Muscle of arm (tissue), 14 donors: Measurements from ENCODE around the gene MMRN1. TPM values are rescaled to one million over a fixed set of nuclear protein-coding genes. Genes with fewer than 3 reads are reported as not detected.

Experiments used
- DNase-seq: peaks from one replicate; pipeline ENCODE4 v3.0.0-alpha.2; 2013
- long read RNA-seq, 11 donors: transcript quantifications; one replicate each; lab custom pipeline, GENCODE V29; 2026
- polyA plus RNA-seq, 12 donors: library from polyadenylated mRNA; unstranded; fragments of 120-200 nt; gene quantifications; one replicate each; pipeline ENCODE4 v1.2.1, GENCODE V29; 2013; ENCODE audit not compliant: insufficient read length in 12 of 12

Gene MMRN1, protein sequence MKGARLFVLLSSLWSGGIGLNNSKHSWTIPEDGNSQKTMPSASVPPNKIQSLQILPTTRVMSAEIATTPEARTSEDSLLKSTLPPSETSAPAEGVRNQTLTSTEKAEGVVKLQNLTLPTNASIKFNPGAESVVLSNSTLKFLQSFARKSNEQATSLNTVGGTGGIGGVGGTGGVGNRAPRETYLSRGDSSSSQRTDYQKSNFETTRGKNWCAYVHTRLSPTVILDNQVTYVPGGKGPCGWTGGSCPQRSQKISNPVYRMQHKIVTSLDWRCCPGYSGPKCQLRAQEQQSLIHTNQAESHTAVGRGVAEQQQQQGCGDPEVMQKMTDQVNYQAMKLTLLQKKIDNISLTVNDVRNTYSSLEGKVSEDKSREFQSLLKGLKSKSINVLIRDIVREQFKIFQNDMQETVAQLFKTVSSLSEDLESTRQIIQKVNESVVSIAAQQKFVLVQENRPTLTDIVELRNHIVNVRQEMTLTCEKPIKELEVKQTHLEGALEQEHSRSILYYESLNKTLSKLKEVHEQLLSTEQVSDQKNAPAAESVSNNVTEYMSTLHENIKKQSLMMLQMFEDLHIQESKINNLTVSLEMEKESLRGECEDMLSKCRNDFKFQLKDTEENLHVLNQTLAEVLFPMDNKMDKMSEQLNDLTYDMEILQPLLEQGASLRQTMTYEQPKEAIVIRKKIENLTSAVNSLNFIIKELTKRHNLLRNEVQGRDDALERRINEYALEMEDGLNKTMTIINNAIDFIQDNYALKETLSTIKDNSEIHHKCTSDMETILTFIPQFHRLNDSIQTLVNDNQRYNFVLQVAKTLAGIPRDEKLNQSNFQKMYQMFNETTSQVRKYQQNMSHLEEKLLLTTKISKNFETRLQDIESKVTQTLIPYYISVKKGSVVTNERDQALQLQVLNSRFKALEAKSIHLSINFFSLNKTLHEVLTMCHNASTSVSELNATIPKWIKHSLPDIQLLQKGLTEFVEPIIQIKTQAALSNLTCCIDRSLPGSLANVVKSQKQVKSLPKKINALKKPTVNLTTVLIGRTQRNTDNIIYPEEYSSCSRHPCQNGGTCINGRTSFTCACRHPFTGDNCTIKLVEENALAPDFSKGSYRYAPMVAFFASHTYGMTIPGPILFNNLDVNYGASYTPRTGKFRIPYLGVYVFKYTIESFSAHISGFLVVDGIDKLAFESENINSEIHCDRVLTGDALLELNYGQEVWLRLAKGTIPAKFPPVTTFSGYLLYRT
- 10 to 100 TPM in 4 of 12 donors, 1 to 10 TPM in 7, not detected in 1; 3.4 to 51.4 (median 7.5) TPM for polyA plus RNA-seq
- long read RNA-seq, donor 1, partial matches to known transcripts, result 0 of 1 reads
- long read RNA-seq, donor 1, other reads (novel, unspliced or antisense), result 0 of 1 reads
- long read RNA-seq, donor 2, full-length matches to known transcripts, result 1 of 1 reads
- long read RNA-seq, donor 2, partial matches to known transcripts, result 0 of 1 reads
- long read RNA-seq, donor 2, other reads (novel, unspliced or antisense), result 0 of 1 reads
- long read RNA-seq, donor 3, result 0 reads
- long read RNA-seq, donor 4, result 0 reads
- long read RNA-seq, donor 5, partial matches to known transcripts, result 0 of 1 reads
- long read RNA-seq, donor 5, other reads (novel, unspliced or antisense), result 0 of 1 reads
- long read RNA-seq, donor 6, result 0 reads
- long read RNA-seq, donor 7, result 0 reads
- long read RNA-seq, donor 8, partial matches to known transcripts, result 0 of 1 reads
- long read RNA-seq, donor 8, other reads (novel, unspliced or antisense), result 0 of 1 reads
- long read RNA-seq, donor 9, partial matches to known transcripts, result 6 of 6 reads
- long read RNA-seq, donor 9, other reads (novel, unspliced or antisense), result 0 of 6 reads
- long read RNA-seq, donor 10, partial matches to known transcripts, result 0 of 1 reads
- long read RNA-seq, donor 10, other reads (novel, unspliced or antisense), result 0 of 1 reads
- long read RNA-seq, donor 11, result 0 reads

DNA sequence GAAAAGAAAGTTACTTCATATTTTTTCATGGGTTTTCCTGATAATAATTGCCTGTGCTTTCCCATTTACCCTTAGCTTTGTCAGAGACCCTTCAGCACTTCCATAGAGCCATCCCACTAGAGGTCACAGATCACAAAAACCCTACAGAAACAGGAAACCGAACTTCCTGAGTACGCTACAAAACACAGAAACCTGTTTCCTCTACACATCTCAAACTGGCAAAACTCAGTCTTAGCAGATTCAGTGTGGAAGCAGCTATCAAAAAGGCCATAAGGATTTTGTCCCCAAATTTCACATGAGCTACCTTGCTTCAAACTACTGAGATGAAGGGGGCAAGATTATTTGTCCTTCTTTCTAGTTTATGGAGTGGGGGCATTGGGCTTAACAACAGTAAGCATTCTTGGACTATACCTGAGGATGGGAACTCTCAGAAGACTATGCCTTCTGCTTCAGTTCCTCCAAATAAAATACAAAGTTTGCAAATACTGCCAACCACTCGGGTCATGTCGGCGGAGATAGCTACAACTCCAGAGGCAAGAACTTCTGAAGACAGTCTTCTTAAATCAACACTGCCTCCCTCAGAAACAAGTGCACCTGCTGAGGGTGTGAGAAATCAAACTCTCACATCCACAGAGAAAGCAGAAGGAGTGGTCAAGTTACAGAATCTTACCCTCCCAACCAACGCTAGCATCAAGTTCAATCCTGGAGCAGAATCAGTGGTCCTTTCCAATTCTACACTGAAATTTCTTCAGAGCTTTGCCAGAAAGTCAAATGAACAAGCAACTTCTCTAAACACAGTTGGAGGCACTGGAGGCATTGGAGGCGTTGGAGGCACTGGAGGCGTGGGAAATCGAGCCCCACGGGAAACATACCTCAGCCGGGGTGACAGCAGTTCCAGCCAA lies at the start of gene MMRN1:
Gene MMRN1, plus strand, starts transcription at position 206 of the 902 bp plus-strand sequence. Its CDS starts 118 bp downstream, at position 324.
- DNase-seq, result no peak

DNA sequence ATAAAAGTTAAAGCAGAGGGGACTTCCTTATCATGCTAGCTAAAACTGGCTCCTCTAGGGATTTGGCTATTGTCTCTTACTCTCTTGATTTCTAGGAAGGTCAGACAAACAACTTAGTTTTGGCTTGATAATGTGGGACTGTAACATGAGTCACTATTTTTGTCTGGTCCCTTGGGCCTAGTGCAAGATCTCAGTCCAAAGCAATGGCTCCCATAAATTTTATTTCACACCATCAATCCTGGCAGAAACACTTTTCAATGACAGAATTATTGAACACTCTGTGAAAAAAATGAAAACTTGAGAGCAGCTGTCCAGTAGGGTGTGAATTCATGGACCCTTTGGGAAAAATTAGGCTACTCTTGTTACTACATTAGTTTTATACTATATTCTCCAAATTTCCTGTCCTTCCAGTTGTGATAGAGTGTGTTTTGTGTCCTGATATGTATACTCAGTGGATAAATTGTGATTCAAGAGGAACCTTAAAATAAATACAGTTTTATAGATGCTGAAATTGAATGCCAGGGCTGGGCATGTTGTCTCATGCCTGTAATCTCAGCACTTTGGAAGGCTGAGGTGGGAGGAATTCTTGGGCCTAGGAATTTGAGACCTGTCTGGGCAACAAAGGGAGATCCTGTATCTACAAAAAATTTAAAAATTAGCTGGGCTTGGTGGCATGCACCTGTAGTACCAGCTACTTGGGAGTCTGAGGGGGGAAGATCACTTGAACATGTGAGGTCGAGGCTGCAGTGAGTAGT lies 46.9 kb upstream of the MMRN1 start:
- DNase-seq, result no peak

DNA sequence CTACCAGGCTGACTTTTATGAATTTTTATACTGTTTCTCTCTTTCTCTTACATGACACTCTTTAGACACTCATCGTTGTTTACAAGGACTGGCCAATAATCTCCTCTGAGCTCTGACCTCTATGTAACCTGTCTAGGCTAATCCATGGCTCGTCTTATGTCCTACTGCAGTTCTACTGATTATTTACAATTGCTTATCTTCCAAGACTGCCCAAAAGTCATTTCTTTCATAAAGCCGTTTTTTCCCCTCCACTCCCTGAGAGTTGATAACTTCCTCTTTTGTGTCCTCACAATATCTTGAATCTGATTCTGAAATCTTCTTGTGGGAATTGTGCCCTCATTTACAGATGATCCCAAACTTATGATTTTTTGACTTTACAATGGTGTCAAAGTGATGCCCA lies 39.4 kb upstream of the MMRN1 start:
- DNase-seq, result no peak

DNA sequence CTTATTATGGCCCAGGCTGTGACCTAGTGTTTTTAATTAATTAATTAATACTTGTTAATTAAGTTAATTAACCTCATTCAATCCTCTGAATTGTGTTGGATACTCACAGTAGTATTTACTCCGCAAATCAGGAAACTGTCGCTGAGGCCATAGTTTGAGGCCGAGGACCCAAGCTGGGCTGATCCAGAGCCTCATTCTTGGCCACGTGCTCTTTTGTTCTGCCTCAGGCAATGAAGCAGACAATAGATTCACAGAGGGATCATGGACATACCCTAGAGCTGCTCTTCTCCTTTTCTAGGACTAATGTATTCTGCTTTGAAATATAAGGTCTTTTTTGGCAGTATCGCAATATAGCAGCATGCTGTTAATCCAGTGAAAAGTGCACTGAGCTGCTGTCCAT lies 33.7 kb upstream of the MMRN1 start:
- DNase-seq, result no peak

DNA sequence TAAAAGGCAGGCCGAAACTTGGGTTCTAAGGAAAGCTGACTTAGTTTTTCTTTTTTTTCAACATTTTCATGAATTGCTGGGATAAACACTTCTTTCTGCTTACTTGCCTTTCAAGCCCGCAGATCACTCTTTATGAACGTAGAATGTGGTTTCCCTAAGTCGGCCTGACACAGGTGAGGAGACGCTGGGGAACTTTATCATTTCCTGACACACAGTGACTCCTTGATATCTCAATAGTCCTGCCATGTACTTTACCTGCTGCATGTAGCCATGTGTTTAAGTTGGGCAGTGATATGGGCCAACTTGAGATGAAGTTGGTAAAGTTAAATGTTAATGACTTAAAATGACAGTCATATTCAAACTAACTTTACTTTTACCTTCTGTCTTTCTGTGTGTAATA lies 31.1 kb upstream of the MMRN1 start:
- no peak for DNase-seq

DNA sequence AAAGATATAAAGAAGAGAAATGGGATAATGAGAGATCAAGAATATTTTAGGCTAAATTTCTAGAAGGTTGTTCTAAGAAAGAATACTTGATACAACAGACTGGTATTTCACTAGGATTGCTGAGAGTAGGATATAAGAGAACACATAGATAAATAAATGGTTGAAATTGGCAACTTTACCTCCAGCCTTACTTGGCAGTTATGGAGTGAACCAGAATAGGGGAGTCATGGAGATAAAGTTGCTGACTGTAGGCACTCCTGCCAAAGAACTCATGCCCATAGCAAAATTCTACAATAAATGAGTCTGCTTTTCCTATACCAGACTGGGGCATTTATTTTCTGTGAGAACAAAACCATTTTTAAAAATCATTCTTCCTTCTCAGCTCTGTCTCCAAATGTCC lies 26.4 kb upstream of the MMRN1 start:
- DNase-seq, result no peak

DNA sequence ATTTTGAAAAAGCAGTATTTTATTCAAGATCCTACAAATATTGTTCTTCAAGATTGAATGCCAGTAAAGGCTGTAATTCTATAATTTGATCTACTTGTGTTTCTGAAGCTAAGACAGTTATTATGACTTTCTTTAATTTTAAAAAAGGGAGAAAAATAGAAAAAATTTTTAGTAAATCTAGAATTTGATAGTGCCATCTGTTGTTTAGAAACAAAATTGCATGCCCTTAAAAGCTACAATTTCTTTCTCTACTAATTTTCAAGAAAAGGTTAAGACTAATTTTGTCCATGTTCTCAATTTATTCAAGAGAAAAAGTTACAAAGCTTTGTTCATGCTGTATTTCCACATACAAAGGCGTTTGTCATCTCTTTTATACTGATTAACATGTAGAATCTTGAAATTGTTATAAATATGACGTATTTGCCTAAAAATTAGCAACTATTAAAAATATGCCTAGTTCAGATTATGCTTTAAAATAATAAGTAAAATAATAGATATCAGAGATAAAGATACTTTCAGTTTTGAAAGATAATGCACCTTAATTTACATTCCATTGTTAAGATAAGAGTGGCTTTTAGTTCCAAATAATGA lies 25.6 kb upstream of the MMRN1 start:
- no peak for DNase-seq

DNA sequence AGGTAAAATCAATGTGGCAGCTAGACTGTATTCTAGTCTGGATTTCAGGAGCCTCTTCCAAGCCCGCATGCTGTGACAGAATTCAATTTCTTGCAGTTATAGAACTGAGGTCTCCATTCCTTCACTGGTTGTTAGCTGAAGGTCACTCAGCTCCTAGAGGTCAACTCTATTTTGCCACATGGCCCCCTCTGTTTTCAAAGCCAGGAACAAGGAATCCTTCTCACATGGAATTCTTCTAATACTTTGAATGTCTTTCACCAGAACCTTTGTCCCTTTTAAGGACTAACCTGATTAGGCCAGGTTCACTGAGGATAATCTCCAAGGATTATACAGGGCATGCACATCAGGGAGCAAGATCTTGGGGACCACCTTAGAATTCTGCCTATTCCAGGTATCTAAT lies 23.4 kb upstream of the MMRN1 start:
- DNase-seq, result no peak

DNA sequence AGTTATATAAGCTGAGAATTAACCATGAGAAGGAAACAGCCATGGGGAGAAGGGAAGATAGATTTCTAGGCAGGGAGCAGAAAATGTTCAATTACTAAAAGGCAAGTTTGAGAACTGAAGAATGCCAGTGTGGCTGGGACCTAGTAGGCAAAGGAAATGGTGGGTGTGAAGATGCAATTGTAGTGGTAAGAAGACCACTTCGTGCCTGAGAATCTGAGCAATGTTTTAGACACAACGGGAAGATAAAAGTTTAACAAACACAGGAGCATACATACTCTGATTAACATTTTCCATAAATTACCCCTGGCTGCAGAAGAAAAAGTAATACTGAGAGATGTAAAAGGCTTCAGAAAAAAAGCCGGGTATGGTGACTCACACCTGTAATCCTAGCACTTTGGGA lies 18.1 kb upstream of the MMRN1 start:
- DNase-seq, result no peak

DNA sequence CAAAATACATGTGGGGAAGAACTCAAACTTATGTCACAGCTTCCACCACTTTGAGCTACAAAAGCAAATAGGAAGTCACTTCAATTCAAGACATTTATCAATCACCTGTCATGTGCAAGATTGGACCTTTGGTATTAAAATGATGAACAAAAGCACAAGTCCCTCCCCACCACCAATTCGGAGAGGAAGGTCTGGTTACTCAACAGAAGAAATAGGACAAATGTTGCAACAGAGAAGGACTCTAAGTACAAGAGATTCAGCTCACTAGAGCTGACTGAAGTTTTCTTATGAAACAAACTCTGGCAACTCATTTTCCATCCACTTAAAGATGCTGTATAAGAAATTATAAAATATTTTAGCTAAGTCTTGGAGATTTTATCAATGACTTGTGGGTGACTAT lies 16.0 kb upstream of the MMRN1 start:
- DNase-seq, result no peak

DNA sequence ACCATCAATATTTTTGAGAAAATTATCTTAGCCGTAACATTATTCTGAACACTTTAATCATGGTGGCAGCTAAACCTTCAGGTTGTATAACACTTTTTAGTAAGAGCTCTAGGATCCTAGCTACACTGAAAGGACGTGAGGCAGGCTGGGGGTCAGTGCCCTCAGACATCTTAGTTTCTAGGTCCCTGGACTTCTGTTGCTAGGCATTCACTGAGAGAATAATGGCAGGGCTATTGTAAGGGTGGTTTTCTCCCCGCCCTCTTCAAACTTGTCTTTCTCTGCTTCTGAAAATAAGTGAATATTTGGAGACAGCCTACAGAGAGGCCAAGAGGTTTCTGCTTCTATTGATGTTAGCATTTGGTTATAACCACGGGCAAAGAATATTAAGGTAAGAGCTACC lies 15.4 kb upstream of the MMRN1 start:
- no peak for DNase-seq

DNA sequence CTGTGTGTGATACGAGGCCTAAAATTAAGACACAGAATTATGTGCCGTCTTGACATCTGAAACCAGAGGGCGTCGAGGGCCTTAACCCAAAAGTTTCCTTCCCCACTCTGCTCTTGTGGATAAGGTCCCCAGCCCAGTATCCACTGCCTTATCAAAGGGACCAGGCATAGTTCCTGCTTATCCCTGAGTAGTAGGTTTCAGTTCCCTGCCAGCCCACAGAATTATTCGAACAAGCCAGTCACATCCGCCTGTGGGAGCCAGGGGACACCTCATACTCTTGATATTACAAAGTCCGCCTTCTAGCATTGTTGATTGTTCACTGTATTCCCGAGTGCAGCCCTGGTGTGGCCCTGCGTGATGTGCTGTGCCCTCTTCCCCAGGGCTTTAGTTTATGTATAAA lies 5.4 kb upstream of the MMRN1 start:
- DNase-seq, result no peak

DNA sequence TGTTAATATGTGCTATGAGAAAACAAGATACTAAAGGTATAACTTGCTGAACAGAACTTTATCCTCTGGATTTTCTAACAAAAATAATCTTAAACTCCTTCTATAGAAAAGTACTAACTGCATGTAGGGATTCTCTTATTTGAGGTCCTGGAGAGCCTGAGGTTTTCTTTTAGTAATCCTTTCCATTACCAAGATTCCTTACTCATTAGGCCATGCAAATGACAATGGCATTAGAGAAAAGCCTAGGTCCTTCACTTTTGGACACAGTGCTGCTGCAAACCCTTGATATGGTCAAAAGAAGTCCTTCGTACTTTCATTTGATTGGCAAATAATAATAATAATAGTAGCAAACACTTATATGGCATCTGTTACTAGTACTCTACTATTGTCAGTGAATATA lies 3.2 kb downstream of the MMRN1 start:
- no peak for DNase-seq

DNA sequence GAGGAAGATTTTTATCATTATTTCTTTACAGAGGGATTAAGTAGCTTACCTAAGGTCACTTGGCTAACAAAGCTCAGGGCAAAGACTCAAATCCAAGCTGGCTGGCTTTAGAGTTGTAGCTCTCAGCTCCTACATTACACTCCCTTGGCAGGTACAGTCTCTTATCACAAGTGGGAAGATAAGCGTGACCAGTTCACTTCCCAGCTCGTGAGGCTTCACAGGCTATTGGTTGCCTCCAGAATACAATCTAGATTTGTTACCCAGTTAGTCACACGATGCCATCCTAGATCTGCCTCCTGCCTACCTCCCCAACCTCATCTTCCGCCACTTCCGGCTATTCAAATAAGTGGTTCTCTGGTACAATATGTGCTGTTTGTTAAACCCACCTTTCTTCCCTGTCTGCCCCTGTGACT lies 3.7 kb downstream of the MMRN1 start:
- no peak for DNase-seq

DNA sequence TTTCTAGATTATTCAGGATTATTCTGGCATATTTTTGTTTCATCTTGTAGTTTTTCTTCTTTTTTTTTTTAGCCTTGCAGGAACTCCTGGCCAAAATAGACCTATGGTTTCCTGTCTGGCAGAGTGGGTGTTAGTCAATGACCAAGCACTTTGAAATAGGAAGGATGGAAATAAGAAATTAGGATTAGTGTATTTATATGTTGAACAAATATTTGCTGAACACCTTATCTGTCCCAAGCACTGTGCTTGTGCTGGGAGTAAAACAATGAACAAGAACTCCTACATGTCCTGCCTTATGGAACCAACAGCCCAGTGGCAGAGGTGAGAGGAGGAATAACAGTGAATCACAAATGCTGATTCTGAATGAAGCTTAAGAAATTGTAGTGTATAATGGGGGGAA lies 4.5 kb downstream of the MMRN1 start:
- no peak for DNase-seq

DNA sequence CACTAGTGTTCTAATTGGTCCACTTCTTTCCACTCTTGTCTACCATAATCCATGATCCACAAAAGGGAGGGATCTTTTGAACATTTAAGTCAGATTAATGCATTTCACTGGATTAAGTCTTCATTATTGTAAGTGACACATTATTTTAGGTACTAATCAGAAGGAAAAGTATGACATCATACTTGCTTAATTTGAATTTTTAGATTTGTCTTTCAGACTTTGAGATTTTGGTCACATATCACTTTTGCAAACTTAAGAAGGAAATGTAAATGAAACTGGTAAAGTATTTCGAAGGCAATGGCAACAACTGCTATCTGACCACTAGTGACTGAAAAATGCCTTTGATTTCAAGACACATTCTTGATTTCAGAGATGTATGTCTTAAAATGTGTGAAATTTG lies 5.2 kb downstream of the MMRN1 start:
- no peak for DNase-seq

DNA sequence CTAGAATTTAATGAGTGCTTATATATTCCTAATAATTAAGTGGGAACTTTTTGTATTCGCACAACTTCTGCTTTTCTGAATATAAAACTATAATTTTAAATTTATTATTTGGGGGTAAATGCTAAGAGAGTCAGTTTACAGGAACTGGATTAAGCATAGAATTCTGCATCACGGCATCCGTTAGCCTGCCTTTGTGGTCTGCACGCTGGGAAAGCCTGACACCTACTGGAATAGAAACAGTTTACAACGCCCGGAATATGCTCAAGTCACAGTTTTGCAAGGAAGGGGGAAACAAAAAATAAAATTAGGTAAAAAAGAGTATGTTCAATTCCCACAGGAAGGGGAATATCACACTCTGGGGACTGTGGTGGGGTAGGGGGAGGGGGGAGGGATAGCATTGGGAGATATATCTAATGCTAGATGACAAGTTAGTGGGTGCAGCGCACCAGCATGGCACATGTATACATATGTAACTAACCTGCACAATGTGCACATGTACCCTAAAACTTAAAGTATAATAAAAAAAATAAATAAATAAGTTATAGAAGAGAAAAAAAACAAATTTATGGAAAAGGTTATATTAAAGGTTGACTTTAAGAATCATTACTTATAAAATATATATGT lies 7.3 kb downstream of the MMRN1 start:
- DNase-seq, result peak; percentile 40

DNA sequence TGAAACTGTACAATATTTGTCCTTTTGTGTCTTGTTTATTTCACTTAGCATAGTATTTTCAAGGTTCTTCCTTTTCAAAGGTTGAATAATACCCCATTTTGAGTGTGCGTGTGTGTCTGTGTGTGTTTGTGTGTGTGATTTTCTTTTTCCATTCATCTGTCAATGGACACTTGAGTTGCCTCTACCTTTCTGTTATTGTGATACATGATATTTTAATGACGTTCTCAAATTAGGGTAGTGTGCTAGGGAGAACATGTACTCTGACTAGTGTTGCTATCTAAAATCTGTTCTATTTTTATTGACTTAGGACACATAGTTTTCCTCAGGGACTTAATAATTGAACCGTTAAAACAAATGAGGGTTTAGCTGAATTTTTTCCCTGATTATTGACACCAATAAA lies 9.9 kb downstream of the MMRN1 start:
- DNase-seq, result no peak
